Iris pigment epithelial cell (primary cell): ENCODE results near the gene AXDND1.
A peak's percentile ranks its signal among the peaks of the same experiment; 100 is the strongest.
"Not testable (repeated sequence)": the region's sequence is repeated elsewhere in the genome, so short reads cannot be mapped to it uniquely, and the experiment has no call there.

Source experiments
- DNase-seq: peaks from one replicate; pipeline ENCODE4 v3.0.0-alpha.2; 2011; ENCODE audit warnings: low read depth

AXDND1 gene

GRCh38 chr1:179365342-179366092 lies at the start of gene AXDND1:
Gene AXDND1, plus strand, starts transcription at chr1:179365971. Its CDS starts 539 bp downstream, at chr1:179366510.
- DNase-seq: peak; percentile 87

- no peak for DNase-seq
Measured at GRCh38 chr1:179318491-179318890, 47.3 kb upstream of the AXDND1 start.

- DNase-seq: no peak
Measured at GRCh38 chr1:179321533-179322216, 44.1 kb upstream of the AXDND1 start.

- no peak for DNase-seq
Measured at GRCh38 chr1:179322557-179322956, 43.2 kb upstream of the AXDND1 start.

GRCh38 chr1:179323436-179323835 lies 42.3 kb upstream of the AXDND1 start:
- no peak for DNase-seq

GRCh38 chr1:179325836-179326235 lies 39.9 kb upstream of the AXDND1 start:
- no peak for DNase-seq

- DNase-seq: no peak
Measured at GRCh38 chr1:179326746-179327145, 39.0 kb upstream of the AXDND1 start.

- DNase-seq: no peak
Measured at GRCh38 chr1:179327196-179327595, 38.6 kb upstream of the AXDND1 start.

GRCh38 chr1:179327679-179328078 lies 38.1 kb upstream of the AXDND1 start:
- peak; percentile 62 for DNase-seq

- DNase-seq: no peak
Measured at GRCh38 chr1:179329862-179330261, 35.9 kb upstream of the AXDND1 start.

GRCh38 chr1:179334440-179334839 lies 31.3 kb upstream of the AXDND1 start:
- no peak for DNase-seq

- no peak for DNase-seq
Measured at GRCh38 chr1:179337288-179337687, 28.5 kb upstream of the AXDND1 start.

GRCh38 chr1:179337942-179338560 lies 27.7 kb upstream of the AXDND1 start:
- no peak for DNase-seq

GRCh38 chr1:179340918-179341317 lies 24.9 kb upstream of the AXDND1 start:
- DNase-seq: no peak

GRCh38 chr1:179341943-179342547 lies 23.7 kb upstream of the AXDND1 start:
- no peak for DNase-seq

GRCh38 chr1:179342740-179343404 lies 22.9 kb upstream of the AXDND1 start:
- DNase-seq: no peak

- peak; percentile 24 for DNase-seq
Measured at GRCh38 chr1:179351281-179351680, 14.5 kb upstream of the AXDND1 start.

- DNase-seq: no peak
Measured at GRCh38 chr1:179352236-179352635, 13.5 kb upstream of the AXDND1 start.

- DNase-seq: peak; percentile 41
Measured at GRCh38 chr1:179353546-179353945, 12.2 kb upstream of the AXDND1 start.

- not testable (repeated sequence) for DNase-seq
Measured at GRCh38 chr1:179361631-179362030, 4.1 kb upstream of the AXDND1 start.

- DNase-seq: peak; percentile 28
Measured at GRCh38 chr1:179366093-179366800, 476 bp downstream of the AXDND1 start.
